ENCODE measurements around the gene AKAP4. TPM values are rescaled to one million over a fixed set of nuclear protein-coding genes. Genes with fewer than 3 reads are reported as not detected.

Gene AKAP4
- total and polyA plus RNA-seq, 4 donors: not detected

- TF ChIP-seq FOXA1 (IDR thresholded peaks at IDR 0.05): no peak
- TF ChIP-seq TAF1 (conservative IDR thresholded peaks at IDR 0.05): no peak
- TF ChIP-seq JUND (IDR thresholded peaks at IDR 0.05): no peak
- no peak for TF ChIP-seq YY1 (IDR thresholded peaks at IDR 0.05)
- TF ChIP-seq RXRA (IDR thresholded peaks at IDR 0.05): no peak
- TF ChIP-seq NR2F2 (IDR thresholded peaks at IDR 0.05): no peak
- TF ChIP-seq ATF3 (IDR thresholded peaks at IDR 0.05): no peak
- TF ChIP-seq SP1 (IDR thresholded peaks at IDR 0.05): peak; percentile 55
- no peak for TF ChIP-seq MAX (IDR thresholded peaks at IDR 0.05)
- TF ChIP-seq GABPA (IDR thresholded peaks at IDR 0.05 in 1 of 2, conservative IDR thresholded peaks at IDR 0.05 in 1 of 2): no peak
- no peak for TF ChIP-seq EGR1 (IDR thresholded peaks at IDR 0.05; ENCODE audit: low read depth in 2 of 2)
- TF ChIP-seq RAD21 (IDR thresholded peaks at IDR 0.05): peak in 1 of 2 donors; percentile 10
Measured at GRCh38 chrX:50154429-50154828, 46.4 kb downstream of the AKAP4 start (continued).

GRCh38 chrX:50152456-50152855 is 48.4 kb downstream of the AKAP4 start:
- H3K27me3 ChIP-seq (ENCODE audit: control insufficient read depth in 4 of 4, insufficient read depth in 4 of 4, low read length in 3 of 4): no peaks in the 10 kb centered on the region
- DNase-seq (ENCODE audit: low spot score): no peak
- H3K36me3 ChIP-seq (ENCODE audit: control insufficient read depth in 4 of 4, insufficient read depth in 3 of 4, low read depth in 1 of 4, low read length in 3 of 4): no peaks in the 10 kb centered on the region
- no peaks in the 10 kb centered on the region for H3K9me3 ChIP-seq (ENCODE audit: control insufficient read depth in 4 of 4, low read length in 3 of 4)
- H3K9ac ChIP-seq (ENCODE audit: low read depth in 1 of 2, low read length in 2 of 2): no peak overlapping the region
- no peak overlapping the region for H3K4me3 ChIP-seq (ENCODE audit: low read depth in 1 of 3, low read length in 3 of 3)
- WGBS: 83% methylated on average over 2 of the region's 2 CpGs
- no peak for TF ChIP-seq SP1 (IDR thresholded peaks at IDR 0.05)
- no peak for TF ChIP-seq MAX (IDR thresholded peaks at IDR 0.05)
- no peak for TF ChIP-seq CTCF (IDR thresholded peaks at IDR 0.05; ENCODE audit: low read depth, low read length, missing input control)
- TF ChIP-seq JUND (IDR thresholded peaks at IDR 0.05): no peak
- no peak for TF ChIP-seq RXRA (IDR thresholded peaks at IDR 0.05)
- no peak for TF ChIP-seq HNF4G (IDR thresholded peaks at IDR 0.05)
- H3K27ac ChIP-seq (ENCODE audit: low read depth in 1 of 2, low read length in 2 of 2): no peak overlapping the region
- no peaks in the 10 kb centered on the region for H3K4me1 ChIP-seq (ENCODE audit: control insufficient read depth in 4 of 4, insufficient read depth in 4 of 4, low read length in 3 of 4)

- H3K36me3 ChIP-seq (ENCODE audit: control insufficient read depth in 4 of 4, insufficient read depth in 3 of 4, low read depth in 1 of 4, low read length in 3 of 4): no peaks in the 10 kb centered on the region
- TF ChIP-seq TAF1 (conservative IDR thresholded peaks at IDR 0.05) (no peak), HNF4A (conservative IDR thresholded peaks at IDR 0.05) (peak in 1 of 2 donors; percentile 48), SP1 (IDR thresholded peaks at IDR 0.05) (peak; percentile 54)
- WGBS: 55% methylated on average over 7 of the region's 7 CpGs
- no peak overlapping the region for H3K27ac ChIP-seq (ENCODE audit: low read depth in 1 of 2, low read length in 2 of 2)
- no peaks in the 10 kb centered on the region for H3K9me3 ChIP-seq (ENCODE audit: control insufficient read depth in 4 of 4, low read length in 3 of 4)
- no peaks in the 10 kb centered on the region for H3K27me3 ChIP-seq (ENCODE audit: control insufficient read depth in 4 of 4, insufficient read depth in 4 of 4, low read length in 3 of 4)
- DNase-seq (ENCODE audit: low spot score): no peak
- no peak overlapping the region for H3K9ac ChIP-seq (ENCODE audit: low read depth in 1 of 2, low read length in 2 of 2)
- no peak overlapping the region for H3K4me3 ChIP-seq (ENCODE audit: low read depth in 1 of 3, low read length in 3 of 3)
- no peaks in the 10 kb centered on the region for H3K4me1 ChIP-seq (ENCODE audit: control insufficient read depth in 4 of 4, insufficient read depth in 4 of 4, low read length in 3 of 4)
Measured at GRCh38 chrX:50147972-50148371, 52.8 kb downstream of the AKAP4 start.

Small RNA genes within 50 kb of the gene (small RNA-seq; reads per million reads assigned to genes)
- not detected for gene PYY3
- gene RF00019: not detected

Other genes starting within 250 kb of the AKAP4 start
- gene CCNB3, start 3.8 kb upstream of the AKAP4 start, total RNA-seq: 1 to 10 TPM in 1 of 2 donors, under 1 TPM in 1; 0.42 to 5.9 TPM
- gene CCNB3, start 3.8 kb upstream of the AKAP4 start, polyA plus RNA-seq: under 1 TPM; 0.46 to 0.52 TPM

All from liver (tissue), 10 donors.